HG03457 (cell line): ENCODE data around the gene ITGBL1.

Experiments
- ATAC-seq: cut with Tn5 transposase; IDR thresholded peaks from one replicate; pipeline ENCODE4 v1.9.1; 2021; ENCODE audit warnings: moderate number of reproducible peaks; ENCODE audit not compliant: unreplicated experiment

ITGBL1 gene

GRCh38 chr13:101690871-101691270 is 238.4 kb downstream of the ITGBL1 start:
- ATAC-seq, result no peak

GRCh38 chr13:101691341-101691860 is 238.9 kb downstream of the ITGBL1 start:
- no peak for ATAC-seq

GRCh38 chr13:101695870-101696516 is 243.5 kb downstream of the ITGBL1 start:
- no peak for ATAC-seq

GRCh38 chr13:101697745-101698144 is 245.3 kb downstream of the ITGBL1 start:
- ATAC-seq, result no peak

- no peak for ATAC-seq
These were observed 245.9 kb downstream of the ITGBL1 start for GRCh38 chr13:101698400-101698799.

- no peak for ATAC-seq
These were observed 248.1 kb downstream of the ITGBL1 start for GRCh38 chr13:101700598-101700997.

- ATAC-seq, result no peak
These were observed 250.6 kb downstream of the ITGBL1 start for GRCh38 chr13:101703081-101703480.

GRCh38 chr13:101703838-101704237 is 251.4 kb downstream of the ITGBL1 start:
- no peak for ATAC-seq

- ATAC-seq, result peak; percentile 45
These were observed 254.2 kb downstream of the ITGBL1 start for GRCh38 chr13:101706651-101707050.

GRCh38 chr13:101707659-101708058 is 255.2 kb downstream of the ITGBL1 start:
- ATAC-seq, result no peak

- ATAC-seq, result no peak
These were observed 255.6 kb downstream of the ITGBL1 start for GRCh38 chr13:101708115-101708514.

- ATAC-seq, result no peak
These were observed 257.5 kb downstream of the ITGBL1 start for GRCh38 chr13:101709952-101710351.

GRCh38 chr13:101711307-101712025 is 259.0 kb downstream of the ITGBL1 start:
- no peak for ATAC-seq

- ATAC-seq, result no peak
These were observed 259.5 kb downstream of the ITGBL1 start for GRCh38 chr13:101712026-101712348.

GRCh38 chr13:101714195-101714594 is 261.7 kb downstream of the ITGBL1 start:
- no peak for ATAC-seq

GRCh38 chr13:101717353-101717752 is 264.9 kb downstream of the ITGBL1 start:
- ATAC-seq, result no peak

- ATAC-seq, result no peak
These were observed 266.0 kb downstream of the ITGBL1 start for GRCh38 chr13:101718496-101718895.

- no peak for ATAC-seq
These were observed 274.2 kb downstream of the ITGBL1 start for GRCh38 chr13:101726681-101727080.

- ATAC-seq, result no peak
These were observed 274.6 kb downstream of the ITGBL1 start for GRCh38 chr13:101727118-101727517.

- ATAC-seq, result no peak
These were observed 275.5 kb downstream of the ITGBL1 start for GRCh38 chr13:101728021-101728420.

- ATAC-seq, result no peak
These were observed 276.1 kb downstream of the ITGBL1 start for GRCh38 chr13:101728615-101729014.

GRCh38 chr13:101730420-101731000 is 278.0 kb downstream of the ITGBL1 start:
- no peak for ATAC-seq
